ENCODE results near the gene KCNH1.

DNA sequence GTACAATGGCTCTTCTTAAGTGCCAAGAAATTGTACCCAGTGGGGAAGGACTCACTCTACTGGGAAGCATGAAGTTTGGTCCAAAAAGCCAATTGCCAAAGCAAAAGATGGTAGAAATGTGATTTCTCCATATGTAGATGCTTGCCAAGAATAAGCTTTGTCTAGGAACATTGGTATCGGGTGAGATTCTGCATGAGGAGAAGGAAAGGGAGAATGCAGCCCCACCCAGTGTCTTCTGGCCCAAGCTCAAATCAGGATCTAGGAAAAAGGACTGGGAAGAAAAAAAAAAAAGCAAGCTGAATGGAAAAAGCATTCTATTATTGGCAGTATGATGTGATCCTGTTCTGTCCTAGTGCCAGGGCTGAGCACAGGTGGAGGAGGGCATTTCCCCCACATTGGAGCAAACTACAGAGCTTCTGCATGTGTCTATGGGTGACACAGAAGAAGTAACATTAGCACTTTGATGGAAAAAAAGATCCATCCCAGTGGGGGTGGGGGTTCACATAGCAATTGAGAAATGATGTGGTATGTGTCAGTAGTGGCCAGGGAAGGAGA lies 226.6 kb downstream of the KCNH1 start:
- TF ChIP-seq POLR2AphosphoS5 (IDR thresholded peaks at IDR 0.05; ENCODE audit: low read depth, low read length) (no peak), ELF1 (IDR thresholded peaks at IDR 0.05; ENCODE audit: borderline replicate concordance, low read depth) (no peak), POLR2A (IDR thresholded peaks at IDR 0.05; ENCODE audit: borderline replicate concordance, extremely low read depth, insufficient read depth, insufficient read length) (no peak), EGR1 (IDR thresholded peaks at IDR 0.05; ENCODE audit: low read depth) (no peak), RAD21 (IDR thresholded peaks at IDR 0.05; ENCODE audit: low read depth) (no peak), SIN3A (IDR thresholded peaks at IDR 0.05; ENCODE audit: low read depth) (no peak), EZH2 (IDR thresholded peaks at IDR 0.05) (no peak), SP1 (IDR thresholded peaks at IDR 0.05; ENCODE audit: low read depth) (no peak), EZH2phosphoT487 (IDR thresholded peaks at IDR 0.05; ENCODE audit: borderline replicate concordance) (no peak), YY1 (IDR thresholded peaks at IDR 0.05; ENCODE audit: extremely low read depth, insufficient replicate concordance, low read depth, low read length) (no peak), ZFX (IDR thresholded peaks at IDR 0.05) (no peak), JUND (IDR thresholded peaks at IDR 0.05) (no peak)
- TF ChIP-seq, protein P1, sequence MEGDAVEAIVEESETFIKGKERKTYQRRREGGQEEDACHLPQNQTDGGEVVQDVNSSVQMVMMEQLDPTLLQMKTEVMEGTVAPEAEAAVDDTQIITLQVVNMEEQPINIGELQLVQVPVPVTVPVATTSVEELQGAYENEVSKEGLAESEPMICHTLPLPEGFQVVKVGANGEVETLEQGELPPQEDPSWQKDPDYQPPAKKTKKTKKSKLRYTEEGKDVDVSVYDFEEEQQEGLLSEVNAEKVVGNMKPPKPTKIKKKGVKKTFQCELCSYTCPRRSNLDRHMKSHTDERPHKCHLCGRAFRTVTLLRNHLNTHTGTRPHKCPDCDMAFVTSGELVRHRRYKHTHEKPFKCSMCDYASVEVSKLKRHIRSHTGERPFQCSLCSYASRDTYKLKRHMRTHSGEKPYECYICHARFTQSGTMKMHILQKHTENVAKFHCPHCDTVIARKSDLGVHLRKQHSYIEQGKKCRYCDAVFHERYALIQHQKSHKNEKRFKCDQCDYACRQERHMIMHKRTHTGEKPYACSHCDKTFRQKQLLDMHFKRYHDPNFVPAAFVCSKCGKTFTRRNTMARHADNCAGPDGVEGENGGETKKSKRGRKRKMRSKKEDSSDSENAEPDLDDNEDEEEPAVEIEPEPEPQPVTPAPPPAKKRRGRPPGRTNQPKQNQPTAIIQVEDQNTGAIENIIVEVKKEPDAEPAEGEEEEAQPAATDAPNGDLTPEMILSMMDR (IDR thresholded peaks at IDR 0.05 in 2 of 3, conservative IDR thresholded peaks at IDR 0.05 in 1 of 3; ENCODE audit: borderline replicate concordance in 1 of 3, insufficient read depth in 1 of 3, low read depth in 2 of 3, low read length in 2 of 3) = no peak
- TF ChIP-seq, protein P2, sequence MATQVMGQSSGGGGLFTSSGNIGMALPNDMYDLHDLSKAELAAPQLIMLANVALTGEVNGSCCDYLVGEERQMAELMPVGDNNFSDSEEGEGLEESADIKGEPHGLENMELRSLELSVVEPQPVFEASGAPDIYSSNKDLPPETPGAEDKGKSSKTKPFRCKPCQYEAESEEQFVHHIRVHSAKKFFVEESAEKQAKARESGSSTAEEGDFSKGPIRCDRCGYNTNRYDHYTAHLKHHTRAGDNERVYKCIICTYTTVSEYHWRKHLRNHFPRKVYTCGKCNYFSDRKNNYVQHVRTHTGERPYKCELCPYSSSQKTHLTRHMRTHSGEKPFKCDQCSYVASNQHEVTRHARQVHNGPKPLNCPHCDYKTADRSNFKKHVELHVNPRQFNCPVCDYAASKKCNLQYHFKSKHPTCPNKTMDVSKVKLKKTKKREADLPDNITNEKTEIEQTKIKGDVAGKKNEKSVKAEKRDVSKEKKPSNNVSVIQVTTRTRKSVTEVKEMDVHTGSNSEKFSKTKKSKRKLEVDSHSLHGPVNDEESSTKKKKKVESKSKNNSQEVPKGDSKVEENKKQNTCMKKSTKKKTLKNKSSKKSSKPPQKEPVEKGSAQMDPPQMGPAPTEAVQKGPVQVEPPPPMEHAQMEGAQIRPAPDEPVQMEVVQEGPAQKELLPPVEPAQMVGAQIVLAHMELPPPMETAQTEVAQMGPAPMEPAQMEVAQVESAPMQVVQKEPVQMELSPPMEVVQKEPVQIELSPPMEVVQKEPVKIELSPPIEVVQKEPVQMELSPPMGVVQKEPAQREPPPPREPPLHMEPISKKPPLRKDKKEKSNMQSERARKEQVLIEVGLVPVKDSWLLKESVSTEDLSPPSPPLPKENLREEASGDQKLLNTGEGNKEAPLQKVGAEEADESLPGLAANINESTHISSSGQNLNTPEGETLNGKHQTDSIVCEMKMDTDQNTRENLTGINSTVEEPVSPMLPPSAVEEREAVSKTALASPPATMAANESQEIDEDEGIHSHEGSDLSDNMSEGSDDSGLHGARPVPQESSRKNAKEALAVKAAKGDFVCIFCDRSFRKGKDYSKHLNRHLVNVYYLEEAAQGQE (IDR thresholded peaks at IDR 0.05; ENCODE audit: low read depth) = no peak

Data from HCT116 (cell line).